M059J (cell line): Measurements from ENCODE around the gene DOLK. TPM values are rescaled to one million over a fixed set of nuclear protein-coding genes. Genes with fewer than 3 reads are reported as not detected.
"Not testable (repeated sequence)": the region's sequence is repeated elsewhere in the genome, so short reads cannot be mapped to it uniquely, and the experiment has no call there.

Experiments used
- DNase-seq: peaks from one replicate; pipeline ENCODE4 v3.0.0-alpha.2; 2012; ENCODE audit warnings: low read depth
- total RNA-seq: library from RNA; depleted of rRNA; stranded (reverse); fragments of >200 nt; shearing (Covaris generic); gene quantifications from 2 replicates; pipeline ENCODE4 v1.2.3, GENCODE V29; 2014; rRNA removed

The DOLK gene
- 23.9 and 29.8 TPM in 2 replicates for total RNA-seq

DNA sequence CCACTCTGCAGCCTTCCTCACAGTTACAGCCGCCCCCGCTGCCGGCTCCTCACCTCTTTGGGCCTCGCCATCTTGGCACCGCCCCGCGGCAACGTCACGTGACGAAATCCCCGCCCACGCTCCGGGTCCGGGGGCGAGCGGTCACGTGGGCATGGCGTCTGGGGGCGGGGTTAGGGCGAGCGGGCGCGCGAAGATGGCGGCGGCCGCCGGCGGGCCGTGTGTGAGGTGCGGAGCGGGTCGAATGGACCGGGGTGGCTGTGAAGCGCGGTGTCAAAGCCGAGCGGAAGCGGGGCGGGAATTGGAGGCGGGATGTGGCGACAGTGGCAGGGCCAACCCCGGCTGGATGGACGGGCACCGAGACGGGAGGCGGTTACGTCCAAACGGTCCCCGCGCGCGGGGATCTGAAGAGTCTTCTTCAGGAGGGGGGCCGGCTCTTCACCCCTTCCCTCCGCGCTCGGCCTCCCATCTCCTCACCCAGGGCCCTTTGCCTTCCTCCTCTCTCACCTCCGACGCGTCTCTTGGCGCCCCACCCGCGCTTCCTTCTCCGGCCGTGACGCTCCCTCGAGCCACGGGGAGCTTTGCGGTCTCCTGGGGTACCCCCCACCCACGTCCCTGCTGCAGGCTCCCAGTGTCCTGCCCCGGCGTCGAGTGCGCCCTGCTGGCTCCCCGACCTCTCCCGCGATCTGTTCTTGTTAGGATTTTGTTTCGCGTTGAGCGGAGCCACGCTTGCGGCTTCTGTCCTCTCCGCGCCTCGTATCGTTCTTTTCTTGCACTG lies at the start of gene DOLK, which contains the start of gene NUP188:
DOLK (minus strand) TSS at position 77 of the 775 bp plus-strand sequence. CDS start 300 bp downstream, outside the sequence.
NUP188 (plus strand) TSS at position 173 of the 775 bp plus-strand sequence; CDS start at position 194, 21 bp downstream.
- peak; percentile 90 for DNase-seq

DNA sequence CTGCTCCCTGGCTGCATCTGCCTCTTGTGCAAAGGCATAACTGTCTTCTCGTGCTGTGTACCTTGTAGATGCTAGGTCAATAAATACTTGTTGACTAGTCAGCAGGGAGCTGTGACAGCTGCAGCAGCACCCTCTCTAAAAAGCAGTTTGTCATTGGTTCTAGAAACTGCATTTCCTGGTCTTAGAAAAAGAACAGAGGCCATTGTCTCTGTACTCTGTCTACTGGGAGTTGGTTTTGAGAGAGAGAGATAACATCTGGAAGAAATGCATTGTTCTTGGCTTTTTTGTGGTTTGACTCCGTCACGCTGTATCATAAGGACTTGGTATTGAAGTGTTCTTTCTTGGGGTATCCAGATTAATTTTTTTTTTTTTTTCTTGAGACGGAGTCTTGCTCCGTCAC lies 48.4 kb upstream of the DOLK start:
- no peak for DNase-seq

- peak; percentile 20 for DNase-seq
These were observed 45.6 kb upstream of the DOLK start for GRCh38 chr9:128992995-128993394.

- DNase-seq, result peak; percentile 85
These were observed 40.4 kb upstream of the DOLK start for GRCh38 chr9:128987805-128988204.

- DNase-seq, result no peak
These were observed 39.3 kb upstream of the DOLK start for GRCh38 chr9:128986671-128987070.

DNA sequence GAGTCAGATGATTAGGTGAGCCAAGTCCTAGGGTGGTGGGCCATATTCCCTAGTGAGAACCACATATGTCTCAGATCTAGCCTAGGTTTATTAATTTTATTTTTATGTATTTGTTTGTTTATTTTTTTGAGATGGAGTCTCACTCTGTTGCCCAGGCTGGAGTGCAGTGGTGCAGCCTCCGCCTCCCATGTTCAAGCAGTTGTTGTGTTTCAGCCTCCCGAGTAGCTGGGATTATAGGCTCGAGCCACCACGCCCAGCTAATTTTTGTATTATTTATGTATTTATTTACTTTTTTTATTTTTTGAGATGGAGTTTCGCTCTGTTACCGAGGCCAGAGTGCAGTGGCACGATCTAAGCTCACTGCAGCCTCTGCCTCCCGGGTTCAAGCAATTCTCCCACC lies 36.1 kb upstream of the DOLK start:
- no peak for DNase-seq

DNA sequence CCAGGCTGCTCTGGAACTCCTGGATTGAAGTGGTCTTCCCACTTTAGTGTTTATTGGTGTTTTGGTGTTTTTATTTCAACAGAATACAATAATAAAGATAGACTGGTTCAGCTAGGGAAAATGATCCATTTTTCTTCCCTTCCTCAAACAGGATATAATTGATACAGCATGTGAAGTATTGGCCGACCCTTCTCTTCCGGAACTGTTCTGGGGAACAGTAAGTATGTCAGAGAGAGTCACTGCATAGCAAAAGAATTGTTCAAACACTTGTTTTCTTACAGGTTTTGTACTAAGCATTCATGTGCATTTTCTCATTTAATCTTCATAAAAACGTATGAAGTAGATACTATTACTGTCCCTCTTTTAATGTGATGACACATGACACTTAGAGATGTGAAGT lies 31.7 kb upstream of the DOLK start:
- DNase-seq, result no peak

DNA sequence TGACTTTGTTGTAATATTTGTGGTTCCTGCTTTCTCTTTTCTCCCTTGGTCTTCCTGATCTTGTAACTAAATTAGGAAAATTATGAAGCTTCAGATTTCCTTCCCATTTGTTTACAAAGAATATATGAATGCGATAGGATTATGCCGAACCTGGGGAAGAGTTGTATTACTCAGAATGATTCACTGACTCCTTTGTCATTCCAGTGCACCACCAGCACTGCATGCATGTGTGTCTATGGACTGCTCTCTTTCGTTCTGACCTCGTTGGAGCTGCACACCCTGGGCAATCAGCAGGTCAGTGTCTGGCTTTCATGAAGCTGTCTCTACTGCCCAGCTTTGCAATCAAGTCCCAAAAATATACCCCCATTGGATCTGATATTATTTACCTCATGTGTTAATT lies 25.6 kb upstream of the DOLK start:
- peak; percentile 80 for DNase-seq

DNA sequence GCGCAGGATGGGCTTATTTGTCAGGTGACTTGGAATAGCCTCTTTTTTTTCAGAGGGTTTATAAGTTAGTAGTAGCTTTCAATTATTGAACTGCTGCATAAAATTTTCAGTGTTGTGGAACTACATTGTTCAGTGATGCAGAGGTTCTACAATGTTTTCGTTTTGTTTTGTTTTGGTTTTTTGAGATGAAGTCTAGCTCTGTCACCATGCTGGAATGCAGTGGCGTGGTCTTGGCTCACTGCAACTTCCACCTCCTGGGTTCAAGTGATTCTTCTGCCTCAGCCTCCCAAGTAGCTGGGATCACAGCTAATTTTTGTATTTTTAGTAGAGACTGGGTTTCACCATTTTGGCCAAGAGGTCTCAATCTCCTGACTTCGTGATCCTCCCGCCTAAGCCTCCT lies 22.1 kb upstream of the DOLK start:
- peak; percentile 35 for DNase-seq

- DNase-seq, result not testable (repeated sequence)
These were observed 14.0 kb upstream of the DOLK start for GRCh38 chr9:128961403-128961802.

DNA sequence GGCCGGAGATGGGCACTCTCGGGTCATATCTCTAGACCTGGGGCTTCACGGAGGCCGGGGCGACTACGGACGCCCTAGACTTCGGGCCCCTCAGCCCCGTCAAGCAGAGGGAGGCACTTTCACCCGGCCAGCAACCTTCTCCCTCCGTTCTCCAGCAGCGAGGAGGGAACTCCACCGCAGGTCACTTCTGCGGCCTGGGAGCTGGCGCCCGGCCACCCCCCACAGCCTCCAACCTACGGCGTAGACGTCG lies 201 bp downstream of the DOLK start:
- no peak for DNase-seq

DNA sequence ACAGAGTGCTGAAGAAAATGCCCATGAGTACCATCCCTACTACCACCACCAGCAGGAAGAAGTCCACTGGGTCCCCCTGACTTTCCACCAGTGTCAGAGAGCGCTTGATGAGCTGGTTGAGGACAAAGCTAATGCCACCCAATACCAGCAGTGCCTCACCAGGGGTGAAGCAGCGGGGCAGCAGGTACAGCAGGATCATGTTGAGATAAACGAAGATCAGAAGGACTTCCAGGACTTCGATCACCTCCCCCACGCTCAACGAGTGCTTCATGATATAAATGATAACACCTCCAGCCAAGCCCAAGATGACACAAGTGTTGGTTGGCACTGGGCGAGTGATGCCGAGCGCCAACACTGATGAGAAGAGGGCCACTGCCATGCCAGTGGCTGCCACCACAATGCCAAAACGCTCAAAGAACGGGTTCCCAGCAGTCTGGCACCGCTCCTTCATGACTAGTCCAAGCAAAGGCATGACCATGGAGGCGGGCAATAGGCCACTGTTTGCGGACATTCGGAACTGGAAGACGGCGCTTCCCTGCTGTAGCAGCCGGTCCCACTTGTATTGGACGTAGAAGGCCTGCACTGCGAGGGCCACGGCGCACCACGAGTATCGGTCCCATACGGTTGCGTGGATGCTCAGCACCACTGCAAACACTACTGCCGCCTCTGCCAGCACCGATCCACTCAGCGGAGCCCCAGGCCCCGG lies 679 bp downstream of the DOLK start:
- peak; percentile 42 for DNase-seq

GRCh38 chr9:128945798-128946501 lies 1.5 kb downstream of the DOLK start:
- no peak for DNase-seq

DNA sequence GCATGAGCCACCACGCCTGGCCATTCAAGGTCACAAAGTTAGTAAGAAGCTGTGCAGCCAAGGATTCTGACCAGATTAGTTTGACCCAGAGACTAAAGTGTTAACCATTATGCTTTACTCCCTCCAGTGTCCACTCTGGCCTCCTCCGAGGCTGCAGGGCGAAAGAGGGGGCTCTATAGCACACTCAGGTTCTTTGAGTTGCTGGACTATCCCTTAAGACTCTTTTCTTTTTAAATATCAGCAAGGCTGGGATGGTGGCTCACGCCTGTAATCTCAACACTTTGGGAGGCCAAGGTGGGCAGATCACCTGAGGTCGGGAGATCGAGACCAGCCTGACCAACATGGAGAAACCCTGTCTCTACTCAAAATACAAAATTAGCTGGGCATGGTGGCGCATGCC lies 2.4 kb downstream of the DOLK start:
- not testable (repeated sequence) for DNase-seq

GRCh38 chr9:128943832-128944620 lies 3.4 kb downstream of the DOLK start:
- DNase-seq, result no peak

DNA sequence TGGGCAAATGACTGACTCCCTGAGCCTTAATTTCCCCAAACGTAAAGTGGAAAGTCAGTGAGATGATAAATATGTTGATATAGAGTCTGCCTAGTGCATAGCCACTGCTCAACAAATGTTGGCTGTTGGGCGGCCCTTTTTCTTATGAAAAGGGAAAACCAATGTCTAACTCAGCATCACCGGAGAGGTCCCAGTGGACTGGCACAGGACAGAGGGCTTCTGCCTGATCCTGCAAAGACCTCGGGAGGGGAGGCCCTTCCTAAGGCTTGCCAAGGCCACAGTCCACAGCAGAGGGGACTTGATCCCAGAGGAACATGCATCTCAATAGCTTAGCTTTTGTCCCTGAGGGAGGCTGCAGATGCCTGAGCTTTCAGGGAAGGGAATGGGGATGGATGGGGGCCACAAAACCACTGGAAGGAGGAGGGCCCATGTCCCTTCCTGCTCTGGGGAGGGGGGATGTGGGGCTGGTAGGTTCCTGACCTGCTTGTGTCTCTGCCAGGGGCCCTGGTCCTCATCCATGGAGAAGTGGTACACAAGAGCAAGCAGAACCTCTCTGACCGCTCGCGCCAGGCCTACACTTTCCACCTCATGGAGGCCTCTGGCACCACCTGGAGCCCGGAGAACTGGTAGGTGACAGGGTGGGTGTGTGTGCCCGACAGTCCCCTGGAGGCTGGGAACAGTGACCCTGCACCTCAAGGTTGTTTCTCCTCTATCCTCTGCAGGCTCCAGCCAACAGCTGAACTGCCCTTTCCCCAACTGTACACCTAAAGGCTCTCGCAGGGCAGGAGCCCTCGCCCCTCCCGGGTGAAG lies 6.3 kb downstream of the DOLK start:
- no peak for DNase-seq

DNA sequence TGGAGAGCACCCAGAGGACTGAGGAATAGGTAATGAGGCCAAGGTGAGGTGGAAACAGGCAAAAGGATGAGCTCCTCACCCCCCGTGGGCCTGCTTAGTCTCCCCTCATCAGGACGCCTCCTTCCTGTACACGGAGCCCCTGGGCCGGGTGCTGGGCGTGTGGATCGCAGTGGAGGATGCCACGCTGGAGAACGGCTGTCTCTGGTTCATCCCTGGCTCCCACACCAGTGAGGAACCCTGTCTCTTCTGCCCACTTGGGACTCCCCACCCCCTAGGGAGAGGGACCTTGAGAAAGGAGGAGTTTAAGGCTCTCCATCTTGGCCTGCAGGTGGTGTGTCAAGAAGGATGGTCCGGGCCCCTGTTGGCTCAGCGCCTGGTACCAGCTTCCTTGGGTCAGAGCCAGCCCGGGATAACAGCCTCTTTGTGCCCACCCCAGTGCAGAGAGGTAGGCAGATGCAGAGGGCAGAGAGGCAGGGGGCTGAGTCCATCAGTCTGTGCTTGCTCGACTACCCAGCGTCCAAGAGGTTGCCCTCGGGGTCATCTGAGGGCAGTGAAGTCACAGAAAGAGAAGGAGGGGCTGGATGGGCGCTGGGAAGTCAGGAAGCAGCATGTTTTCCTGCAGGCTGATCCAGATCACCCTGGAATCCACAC lies 7.0 kb downstream of the DOLK start:
- DNase-seq, result no peak

GRCh38 chr9:128937310-128938165 lies 9.9 kb downstream of the DOLK start:
- DNase-seq, result no peak

GRCh38 chr9:128936171-128936865 lies 11.1 kb downstream of the DOLK start:
- DNase-seq, result no peak
